ENCODE results near the gene GAA. TPM values are rescaled to one million over a fixed set of nuclear protein-coding genes. Genes with fewer than 3 reads are reported as not detected.
A peak's percentile ranks its signal among the peaks of the same experiment; 100 is the strongest.

GAA gene
- total RNA-seq, 3 donors from 2014 or later (not counting 1 experiment from before 2014, with no cell fraction given) = 28.5 to 35.8 (median 32.9) TPM

- Mint-ChIP-seq H3K27ac (peak overlapping the region in 1 of 2 donors; percentile 73), H3K4me3 (no peak overlapping the region)
- intact Hi-C loops (cut with micrococcal nuclease) = no loop called here
These were observed 1.4 kb upstream of the GAA start for GRCh38 chr17:80100035-80100323.

DNA sequence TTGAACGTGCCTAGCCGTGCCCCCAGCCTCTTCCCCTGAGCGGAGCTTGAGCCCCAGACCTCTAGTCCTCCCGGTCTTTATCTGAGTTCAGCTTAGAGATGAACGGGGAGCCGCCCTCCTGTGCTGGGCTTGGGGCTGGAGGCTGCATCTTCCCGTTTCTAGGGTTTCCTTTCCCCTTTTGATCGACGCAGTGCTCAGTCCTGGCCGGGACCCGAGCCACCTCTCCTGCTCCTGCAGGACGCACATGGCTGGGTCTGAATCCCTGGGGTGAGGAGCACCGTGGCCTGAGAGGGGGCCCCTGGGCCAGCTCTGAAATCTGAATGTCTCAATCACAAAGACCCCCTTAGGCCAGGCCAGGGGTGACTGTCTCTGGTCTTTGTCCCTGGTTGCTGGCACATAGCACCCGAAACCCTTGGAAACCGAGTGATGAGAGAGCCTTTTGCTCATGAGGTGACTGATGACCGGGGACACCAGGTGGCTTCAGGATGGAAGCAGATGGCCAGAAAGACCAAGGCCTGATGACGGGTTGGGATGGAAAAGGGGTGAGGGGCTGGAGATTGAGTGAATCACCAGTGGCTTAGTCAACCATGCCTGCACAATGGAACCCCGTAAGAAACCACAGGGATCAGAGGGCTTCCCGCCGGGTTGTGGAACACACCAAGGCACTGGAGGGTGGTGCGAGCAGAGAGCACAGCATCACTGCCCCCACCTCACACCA, 724 bp downstream of the GAA start:
- no peaks in the 10 kb centered on the region for H3K9me3 ChIP-seq (ENCODE audit: control insufficient read depth, insufficient read depth, low read length)

More at GRCh38 chr17:80100035-80100323, 1.4 kb upstream of the GAA start:
- H3K27me3 Mint-ChIP-seq (ENCODE audit: low read depth in 2 of 2) = peaks cover 0 to 3% of the 10 kb centered on the region in 2 donors
- no peaks in the 10 kb centered on the region for H3K36me3 Mint-ChIP-seq
- DNase-seq (no peak), ATAC-seq (no peak)
- Histone ChIP-seq H3K27me3 (ENCODE audit: control insufficient read depth, insufficient read depth, low read length) (no peaks in the 10 kb centered on the region), H3K9me3 (ENCODE audit: control insufficient read depth, insufficient read depth, low read length) (no peaks in the 10 kb centered on the region), H3K36me3 (ENCODE audit: control insufficient read depth, insufficient read depth, low read length) (no peaks in the 10 kb centered on the region), H3K27ac (ENCODE audit: low read length) (no peak overlapping the region), H3K4me3 (ENCODE audit: low read length) (no peak overlapping the region), H3K4me1 (ENCODE audit: control insufficient read depth, insufficient read depth, low read length) (peaks cover 20% of the 10 kb centered on the region)
- WGBS (ENCODE audit: insufficient coverage) = 59% methylated on average over 4 of the region's 4 CpGs
- H3K9me3 Mint-ChIP-seq = no peaks in the 10 kb centered on the region
- TF ChIP-seq, protein P1, sequence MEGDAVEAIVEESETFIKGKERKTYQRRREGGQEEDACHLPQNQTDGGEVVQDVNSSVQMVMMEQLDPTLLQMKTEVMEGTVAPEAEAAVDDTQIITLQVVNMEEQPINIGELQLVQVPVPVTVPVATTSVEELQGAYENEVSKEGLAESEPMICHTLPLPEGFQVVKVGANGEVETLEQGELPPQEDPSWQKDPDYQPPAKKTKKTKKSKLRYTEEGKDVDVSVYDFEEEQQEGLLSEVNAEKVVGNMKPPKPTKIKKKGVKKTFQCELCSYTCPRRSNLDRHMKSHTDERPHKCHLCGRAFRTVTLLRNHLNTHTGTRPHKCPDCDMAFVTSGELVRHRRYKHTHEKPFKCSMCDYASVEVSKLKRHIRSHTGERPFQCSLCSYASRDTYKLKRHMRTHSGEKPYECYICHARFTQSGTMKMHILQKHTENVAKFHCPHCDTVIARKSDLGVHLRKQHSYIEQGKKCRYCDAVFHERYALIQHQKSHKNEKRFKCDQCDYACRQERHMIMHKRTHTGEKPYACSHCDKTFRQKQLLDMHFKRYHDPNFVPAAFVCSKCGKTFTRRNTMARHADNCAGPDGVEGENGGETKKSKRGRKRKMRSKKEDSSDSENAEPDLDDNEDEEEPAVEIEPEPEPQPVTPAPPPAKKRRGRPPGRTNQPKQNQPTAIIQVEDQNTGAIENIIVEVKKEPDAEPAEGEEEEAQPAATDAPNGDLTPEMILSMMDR (IDR thresholded peaks at IDR 0.05) = no peak
- peaks cover 15 to 19% of the 10 kb centered on the region in 2 donors for H3K4me1 Mint-ChIP-seq

GRCh38 chr17:80102664-80103448, 1.5 kb downstream of the GAA start:
- H3K9me3 ChIP-seq (ENCODE audit: control insufficient read depth, insufficient read depth, low read length) = no peaks in the 10 kb centered on the region
- DNase-seq (no peak), ATAC-seq (no peak)
- no peaks in the 10 kb centered on the region for H3K36me3 Mint-ChIP-seq
- no peaks in the 10 kb centered on the region for H3K36me3 ChIP-seq (ENCODE audit: control insufficient read depth, insufficient read depth, low read length)
- 95% methylated on average over 14 of the region's 15 CpGs for WGBS (ENCODE audit: insufficient coverage)
- peaks cover 0 to 3% of the 10 kb centered on the region in 2 donors for H3K27me3 Mint-ChIP-seq (ENCODE audit: low read depth in 2 of 2)
- no peaks in the 10 kb centered on the region for H3K9me3 Mint-ChIP-seq
- peak overlapping the region; percentile 92 for H3K4me3 Mint-ChIP-seq
- intact Hi-C loops (cut with micrococcal nuclease) = no loop called here
- peaks cover 20% of the 10 kb centered on the region for H3K4me1 ChIP-seq (ENCODE audit: control insufficient read depth, insufficient read depth, low read length)
- TF ChIP-seq, protein P1 (IDR thresholded peaks at IDR 0.05) = no peak
- no peaks in the 10 kb centered on the region for H3K27me3 ChIP-seq (ENCODE audit: control insufficient read depth, insufficient read depth, low read length)
- peak overlapping the region; percentile 74 to 89 for H3K27ac Mint-ChIP-seq
- no peak overlapping the region for H3K27ac ChIP-seq (ENCODE audit: low read length)
- H3K4me1 Mint-ChIP-seq = peaks cover 15 to 19% of the 10 kb centered on the region in 2 donors
- no peak overlapping the region for H3K4me3 ChIP-seq (ENCODE audit: low read length)

More for the DNA sequence above, 724 bp downstream of the GAA start:
- peaks cover 15 to 19% of the 10 kb centered on the region in 2 donors for H3K4me1 Mint-ChIP-seq
- no peaks in the 10 kb centered on the region for H3K9me3 Mint-ChIP-seq
- H3K27me3 Mint-ChIP-seq (ENCODE audit: low read depth in 2 of 2) = peaks cover 0 to 3% of the 10 kb centered on the region in 2 donors
- H3K27me3 ChIP-seq (ENCODE audit: control insufficient read depth, insufficient read depth, low read length) = no peaks in the 10 kb centered on the region
- TF ChIP-seq, protein P1 (IDR thresholded peaks at IDR 0.05) = no peak
- peaks cover 20% of the 10 kb centered on the region for H3K4me1 ChIP-seq (ENCODE audit: control insufficient read depth, insufficient read depth, low read length)
- no peaks in the 10 kb centered on the region for H3K36me3 ChIP-seq (ENCODE audit: control insufficient read depth, insufficient read depth, low read length)
- H3K4me3 Mint-ChIP-seq = peak overlapping the region; percentile 92
- 35% methylated on average over 21 of the region's 21 CpGs for WGBS (ENCODE audit: insufficient coverage)
- DNase-seq (no peak), ATAC-seq (peak in 2 of 3 donors; percentile 13)
- intact Hi-C loops (cut with micrococcal nuclease) = no loop called here
- peak overlapping the region; percentile 75 for H3K27ac ChIP-seq (ENCODE audit: low read length)
- peak overlapping the region; percentile 74 to 89 for H3K27ac Mint-ChIP-seq
- no peaks in the 10 kb centered on the region for H3K36me3 Mint-ChIP-seq
- H3K4me3 ChIP-seq (ENCODE audit: low read length) = peak overlapping the region; percentile 92

All from natural killer cell (primary cell).